NCI-H1694 treated with DMSO at 0.1 percent for 48 hours (cell line): ENCODE results near the gene SCYGR7.
"Not testable (repeated sequence)": the region's sequence is repeated elsewhere in the genome, so short reads cannot be mapped to it uniquely, and the experiment has no call there.

Experiments
- DNase-seq: peaks from one replicate; lab custom pipeline; 2025; lab: John Stamatoyannopoulos, UW

Gene SCYGR7, protein sequence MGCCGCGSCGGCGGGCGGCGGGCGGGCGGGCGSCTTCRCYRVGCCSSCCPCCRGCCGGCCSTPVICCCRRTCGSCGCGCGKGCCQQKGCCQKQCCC

DNA sequence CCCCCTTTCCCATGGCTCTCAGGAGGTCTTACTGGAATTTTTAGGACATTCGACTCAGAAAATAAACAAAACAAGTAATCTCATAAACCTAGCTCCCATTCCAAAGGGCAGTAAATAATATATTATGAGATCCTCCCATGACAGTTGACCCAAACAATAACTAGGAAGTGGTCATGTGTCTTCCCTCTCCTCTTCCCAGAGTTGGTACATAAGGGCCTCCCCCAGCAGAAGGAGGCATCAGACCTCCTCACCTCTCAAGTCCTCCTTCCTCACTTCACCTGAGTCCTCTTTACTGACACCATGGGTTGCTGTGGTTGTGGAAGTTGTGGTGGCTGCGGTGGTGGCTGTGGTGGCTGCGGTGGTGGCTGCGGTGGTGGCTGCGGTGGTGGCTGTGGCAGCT lies at the start of gene SCYGR7:
SCYGR7 (plus strand) TSS at position 301 of the 400 bp plus-strand sequence; CDS start at position 301, 0 bp downstream.
- no peak for DNase-seq

DNA sequence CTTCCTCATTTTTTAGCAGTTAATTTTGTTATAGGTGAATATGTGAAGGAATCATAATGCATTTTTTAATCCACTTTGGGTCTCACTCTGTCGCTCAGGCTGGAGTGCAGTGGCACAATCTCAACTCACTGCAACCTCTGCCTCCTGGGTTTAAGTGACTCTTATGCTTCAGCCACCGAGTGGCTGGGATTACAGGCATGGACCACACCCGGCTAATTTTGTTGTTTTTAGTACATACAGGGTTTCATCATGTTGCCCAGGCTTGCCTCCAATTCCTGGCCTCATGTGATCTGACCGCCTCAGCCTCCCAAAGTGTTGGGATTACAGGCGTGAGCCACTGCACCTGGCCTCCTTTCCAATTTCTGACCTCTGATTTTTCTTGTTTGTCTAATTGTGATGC lies 43.9 kb upstream of the SCYGR7 start:
- no peak for DNase-seq

DNA sequence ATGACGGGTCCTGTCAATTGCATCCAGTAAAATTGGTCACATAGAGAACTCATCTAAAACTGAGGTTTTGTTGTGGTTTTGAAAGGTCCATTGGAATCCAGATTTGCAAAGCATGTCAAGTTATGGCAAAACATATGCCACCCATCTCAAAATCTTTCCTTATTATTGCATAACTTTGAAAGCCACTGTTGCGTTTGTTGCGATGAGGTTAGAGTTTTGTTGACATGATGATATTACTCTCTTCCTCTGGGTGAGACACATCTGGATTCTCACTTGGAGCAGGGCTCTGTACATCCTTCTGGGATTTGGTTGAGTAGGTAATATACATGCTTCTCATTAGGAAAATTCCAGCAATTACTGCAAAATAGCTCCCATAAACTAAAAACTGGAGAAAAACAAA lies 40.9 kb upstream of the SCYGR7 start:
- no peak for DNase-seq

DNA sequence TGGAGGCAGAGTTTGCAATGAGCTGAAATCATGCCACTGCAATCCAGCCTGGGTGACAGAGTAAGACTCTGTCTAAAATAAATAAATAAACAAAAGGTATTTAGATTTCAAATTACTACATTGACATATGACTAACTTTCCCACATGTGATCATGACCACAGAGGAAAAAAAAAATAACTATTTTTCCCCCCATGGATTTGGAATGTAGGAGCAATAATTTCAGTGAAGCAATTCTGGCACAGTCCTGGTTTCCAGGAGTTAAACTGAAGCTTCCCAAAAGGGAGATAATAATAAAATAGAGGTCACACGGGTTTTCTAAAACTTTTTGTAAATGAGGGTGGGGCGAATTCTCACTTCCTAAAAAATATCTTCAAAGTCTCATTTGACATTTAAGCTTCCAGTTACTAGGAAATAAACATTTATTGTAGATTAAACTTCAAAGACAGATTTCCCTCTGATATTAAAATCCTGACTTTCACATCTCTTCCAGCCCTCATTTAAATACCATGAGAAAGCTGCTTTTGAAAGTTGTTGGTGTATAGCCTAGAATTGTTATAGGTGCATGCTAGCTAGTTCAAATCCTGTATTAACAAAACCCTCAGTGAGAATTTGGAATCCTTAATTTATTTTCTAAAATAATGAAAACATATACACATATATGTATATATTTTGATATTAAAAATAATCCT lies 31.0 kb upstream of the SCYGR7 start:
- no peak for DNase-seq

DNA sequence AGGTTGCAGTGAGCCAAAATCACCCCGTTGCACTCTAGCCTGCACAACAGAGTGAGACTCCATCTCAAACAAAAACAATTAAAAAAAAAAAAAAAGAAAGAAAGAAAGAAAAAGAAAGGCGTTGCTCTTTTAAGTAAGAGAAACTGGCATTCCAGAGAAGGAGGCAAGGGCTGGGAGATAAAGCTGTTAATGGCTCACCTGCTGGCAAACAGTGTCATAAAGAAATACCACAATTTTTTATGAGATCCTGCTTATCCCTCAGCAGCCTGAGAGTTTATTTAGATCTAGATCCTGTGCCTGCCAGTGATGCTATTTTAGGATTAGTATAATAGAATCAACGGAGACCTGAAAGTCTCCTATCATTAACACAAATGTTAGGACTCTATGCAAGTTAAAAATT lies 26.6 kb upstream of the SCYGR7 start:
- DNase-seq, result no peak

DNA sequence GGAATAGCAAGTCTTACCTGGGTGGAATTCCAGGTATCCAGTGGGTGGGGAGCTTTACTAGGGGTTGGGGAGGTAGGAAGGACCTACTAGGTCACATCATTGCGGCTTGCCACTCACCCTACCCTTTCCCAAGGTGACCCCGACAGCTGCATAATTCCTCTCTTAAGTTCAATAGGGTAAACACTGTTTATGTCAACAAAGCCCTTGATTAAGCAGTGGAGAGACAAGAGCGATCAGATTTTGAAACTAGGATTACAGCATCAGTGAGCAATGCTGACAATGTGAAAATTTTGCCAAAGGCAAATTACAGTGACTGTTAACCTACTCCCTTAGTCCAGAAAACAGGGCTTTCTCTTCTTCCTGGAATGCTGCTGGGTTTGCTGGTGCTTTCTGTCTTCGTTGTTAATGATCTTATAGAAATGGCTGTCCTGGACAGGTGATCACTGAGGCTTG lies 24.8 kb upstream of the SCYGR7 start:
- no peak for DNase-seq

DNA sequence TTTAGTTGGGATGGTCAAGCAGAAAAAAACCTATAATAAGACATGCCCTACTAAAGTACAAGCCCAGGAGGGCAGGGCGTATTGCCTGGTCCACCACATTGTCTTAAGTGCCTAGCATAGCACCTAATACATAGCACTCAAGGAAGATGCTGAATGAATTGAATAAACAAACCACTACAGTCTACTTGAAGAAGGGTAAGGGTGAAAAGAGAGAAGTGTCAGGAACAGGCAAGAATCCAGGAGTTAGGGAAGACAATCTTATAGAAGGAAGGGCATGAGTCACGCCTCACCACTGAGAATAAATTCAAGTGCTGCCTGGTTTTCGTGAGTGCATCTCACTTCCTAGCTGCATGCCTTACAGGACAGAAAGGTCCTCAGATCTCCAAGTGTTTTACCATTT lies 24.2 kb upstream of the SCYGR7 start:
- DNase-seq, result no peak

DNA sequence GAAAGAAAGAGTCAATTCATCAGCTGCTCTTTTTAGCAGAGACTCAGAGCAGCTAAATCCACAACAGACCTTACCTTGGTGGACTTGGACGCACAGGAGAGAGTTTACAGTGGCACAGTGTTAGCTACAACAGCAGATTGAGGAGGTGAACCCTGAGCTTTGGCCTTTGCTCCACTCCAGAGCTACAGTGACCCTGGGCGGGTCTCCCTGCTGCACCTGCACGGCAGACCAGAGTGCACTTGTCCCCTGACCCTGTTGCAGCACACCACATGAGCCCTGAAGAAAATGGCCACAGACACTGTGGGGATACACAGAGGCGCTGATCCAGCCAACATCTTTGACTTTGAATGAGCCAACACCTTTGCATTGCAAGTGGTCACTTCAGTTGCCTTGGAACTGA lies 21.3 kb upstream of the SCYGR7 start:
- DNase-seq, result no peak

DNA sequence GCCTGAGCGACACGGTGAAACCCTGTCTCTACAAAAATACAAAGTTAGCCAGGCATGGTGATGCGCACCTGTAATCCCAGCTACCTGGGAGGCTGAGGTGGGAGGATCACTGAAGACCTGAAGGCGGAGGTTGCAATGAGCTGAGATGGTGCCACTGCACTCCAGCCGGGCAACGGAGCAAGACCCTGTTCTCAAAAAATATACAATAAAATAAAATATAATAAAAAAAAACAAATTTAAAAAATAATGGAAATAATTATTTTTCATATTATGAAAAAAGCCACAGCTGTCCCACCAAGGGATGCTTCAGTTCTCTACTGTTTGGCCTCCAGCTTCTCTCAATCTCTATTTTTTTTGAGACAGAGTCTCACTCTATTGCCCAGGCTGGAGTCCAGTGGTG lies 20.7 kb upstream of the SCYGR7 start:
- DNase-seq, result no peak

- no peak for DNase-seq
Observed at GRCh38 chr2:227710986-227711385, 17.1 kb upstream of the SCYGR7 start.

DNA sequence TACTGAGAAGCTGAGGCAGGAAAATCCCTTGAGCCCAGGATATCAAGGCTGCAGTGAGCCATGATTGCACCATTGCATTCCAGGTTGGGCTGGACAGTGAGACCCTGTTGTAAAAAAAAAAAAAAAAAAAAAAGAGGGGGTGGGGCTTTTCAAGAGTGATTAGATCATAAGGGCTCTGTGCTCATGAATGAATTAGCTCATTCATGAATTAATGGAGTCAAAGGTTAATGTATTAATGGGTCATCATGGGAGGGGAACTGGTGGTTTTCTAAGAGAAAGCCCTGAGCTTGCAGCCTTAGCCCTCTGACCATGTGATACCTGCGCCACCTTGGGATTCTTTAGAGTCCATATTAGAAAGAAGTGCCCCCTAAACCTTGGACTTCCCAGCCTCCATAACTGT lies 14.8 kb upstream of the SCYGR7 start:
- no peak for DNase-seq

GRCh38 chr2:227716501-227716900 lies 11.6 kb upstream of the SCYGR7 start:
- no peak for DNase-seq

DNA sequence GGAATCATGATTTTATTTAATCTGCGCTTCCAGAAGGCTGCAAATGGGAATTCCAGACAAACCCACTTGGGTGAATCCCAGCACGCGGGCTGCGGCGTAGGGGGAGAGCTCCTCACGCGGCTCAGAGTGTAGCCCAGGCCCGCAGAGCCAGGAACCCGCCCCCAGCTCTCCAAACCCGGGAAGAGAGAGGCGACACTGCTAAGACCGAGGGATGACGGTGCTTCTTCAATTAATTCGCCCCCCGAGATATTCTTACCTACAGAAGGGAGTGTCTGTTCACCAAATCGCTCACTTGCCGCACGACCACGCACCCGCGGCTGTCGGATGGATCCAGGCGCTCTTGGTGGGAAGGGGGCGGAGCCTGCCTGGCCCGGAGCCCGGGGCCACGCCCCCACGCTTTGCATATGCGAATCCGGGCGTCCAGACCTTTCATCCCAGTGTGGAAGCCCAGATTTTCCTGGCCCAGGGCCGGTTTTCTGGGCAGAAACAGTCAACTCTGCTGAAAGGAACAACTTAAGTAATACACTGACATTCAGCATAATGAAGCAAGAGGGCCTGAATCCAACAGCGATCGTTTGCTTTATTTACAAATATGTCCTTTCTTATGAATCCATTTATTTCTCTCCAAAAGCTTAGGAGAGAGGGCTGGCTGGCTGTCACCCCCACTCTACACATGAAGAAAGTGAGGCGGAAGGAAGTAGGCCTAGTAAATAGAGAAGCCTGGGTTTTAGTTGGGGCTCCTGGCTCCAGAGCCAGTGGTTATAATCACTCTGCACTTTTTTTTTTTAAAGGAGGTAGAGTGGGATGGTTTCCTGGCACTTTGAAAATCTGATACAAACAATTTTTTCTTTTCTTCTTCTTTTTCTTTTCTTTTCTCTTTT lies 10.2 kb upstream of the SCYGR7 start, which contains the start of gene SLC19A3:
SLC19A3 (minus strand) TSS at position 342 of the 881 bp plus-strand sequence. CDS start 15,710 bp downstream, outside the sequence.
- DNase-seq, result no peak

GRCh38 chr2:227719641-227720040 lies 8.5 kb upstream of the SCYGR7 start:
- DNase-seq, result no peak

- DNase-seq, result no peak
Observed at GRCh38 chr2:227720680-227721079, 7.5 kb upstream of the SCYGR7 start.

GRCh38 chr2:227722821-227723220 lies 5.3 kb upstream of the SCYGR7 start:
- DNase-seq, result not testable (repeated sequence)

GRCh38 chr2:227724394-227725039 lies 3.6 kb upstream of the SCYGR7 start, which contains the start of gene SCYGR6:
TSS of gene SCYGR6 (minus strand) at chr2:227724757. CDS start at chr2:227724757, 0 bp downstream.
- no peak for DNase-seq

- DNase-seq, result no peak
Observed at GRCh38 chr2:227739351-227739750, 11.2 kb downstream of the SCYGR7 start.

DNA sequence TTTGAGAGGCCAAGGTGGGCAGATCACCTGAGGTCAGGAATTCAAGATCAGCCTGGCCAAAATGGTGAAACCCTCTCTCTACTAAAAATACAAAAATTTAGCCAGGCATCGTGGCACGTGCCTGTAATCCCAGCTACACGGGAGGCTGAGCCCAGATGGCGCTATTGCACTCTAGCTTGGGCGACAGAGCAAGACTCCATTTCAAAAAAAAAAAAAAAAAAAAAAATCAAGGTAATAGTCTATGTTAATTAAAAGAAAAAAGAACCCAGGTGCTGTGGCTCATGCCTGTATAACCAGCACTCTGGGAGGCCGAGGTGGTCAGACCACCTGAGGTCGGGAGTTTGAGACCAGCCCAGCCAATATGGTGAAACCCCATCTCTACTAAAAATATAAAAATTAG lies 12.6 kb downstream of the SCYGR7 start:
- DNase-seq, result not testable (repeated sequence)

- DNase-seq, result no peak
Observed at GRCh38 chr2:227745594-227745993, 17.5 kb downstream of the SCYGR7 start, which contains the start of gene SCYGR8. TSS of gene SCYGR8 (plus strand) at chr2:227745894. CDS start at chr2:227745894, 0 bp downstream.

DNA sequence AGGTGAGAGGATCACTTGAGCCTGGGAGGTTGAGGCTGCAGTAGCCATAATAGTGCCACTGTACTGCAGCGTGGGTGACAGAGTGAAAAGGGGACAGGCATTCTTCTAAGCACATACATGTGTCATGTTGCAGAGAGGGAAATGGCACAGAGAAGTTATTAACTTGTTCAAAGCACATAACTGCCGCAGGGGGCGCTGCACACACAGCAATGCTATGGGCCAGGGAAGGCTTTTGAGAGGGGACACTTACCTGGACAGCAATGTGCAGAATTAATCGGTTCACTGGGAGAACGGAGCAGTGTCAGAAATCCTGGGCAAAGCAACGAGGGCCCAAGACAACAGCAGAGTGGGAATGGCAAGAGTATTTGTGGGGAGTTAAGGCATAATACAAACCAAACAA lies 19.9 kb downstream of the SCYGR7 start:
- DNase-seq, result no peak

DNA sequence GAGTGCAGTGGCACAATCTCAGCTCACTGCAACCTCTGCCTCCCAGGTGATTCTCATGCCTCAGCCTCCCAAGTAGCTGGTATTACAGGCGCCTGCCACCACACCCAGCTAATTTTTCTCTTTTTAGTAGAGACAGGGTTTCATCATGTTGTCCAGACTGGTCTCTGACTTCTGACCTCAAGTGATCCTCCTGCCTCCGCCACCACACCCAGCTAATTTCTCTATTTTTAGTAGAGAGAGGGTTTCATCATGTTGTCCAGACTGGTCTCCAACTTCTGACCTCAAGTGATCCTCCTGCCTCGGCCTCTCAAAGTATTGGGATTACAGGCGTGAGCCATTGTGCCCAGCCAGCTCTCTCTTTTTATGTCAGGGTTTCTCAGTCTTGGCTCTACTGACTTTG lies 28.1 kb downstream of the SCYGR7 start:
- DNase-seq, result not testable (repeated sequence)
